ENCODE measurements around the gene MRO.

DNA sequence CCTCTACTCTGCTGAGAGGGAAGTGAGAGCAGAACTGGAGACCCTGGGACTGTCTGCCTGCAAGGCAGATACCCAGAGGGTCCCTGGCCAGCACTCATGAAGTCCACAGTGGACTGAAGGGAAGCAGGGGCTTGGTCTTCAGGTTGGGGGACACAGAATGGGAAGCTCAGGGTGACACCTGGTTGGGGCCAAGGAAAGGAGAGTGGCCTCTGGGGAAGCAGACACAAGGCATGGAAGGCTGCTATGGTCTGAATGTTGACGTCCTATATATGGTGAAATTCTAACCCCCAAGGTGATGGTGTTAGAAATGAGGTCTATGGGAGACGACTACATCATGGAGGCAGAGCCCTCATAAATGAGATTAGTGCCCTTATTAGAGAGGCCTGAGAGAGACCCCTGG, 69.3 kb downstream of the MRO start:
- no peak for TF ChIP-seq POLR2A (IDR thresholded peaks at IDR 0.05)
- TF ChIP-seq, protein P1, sequence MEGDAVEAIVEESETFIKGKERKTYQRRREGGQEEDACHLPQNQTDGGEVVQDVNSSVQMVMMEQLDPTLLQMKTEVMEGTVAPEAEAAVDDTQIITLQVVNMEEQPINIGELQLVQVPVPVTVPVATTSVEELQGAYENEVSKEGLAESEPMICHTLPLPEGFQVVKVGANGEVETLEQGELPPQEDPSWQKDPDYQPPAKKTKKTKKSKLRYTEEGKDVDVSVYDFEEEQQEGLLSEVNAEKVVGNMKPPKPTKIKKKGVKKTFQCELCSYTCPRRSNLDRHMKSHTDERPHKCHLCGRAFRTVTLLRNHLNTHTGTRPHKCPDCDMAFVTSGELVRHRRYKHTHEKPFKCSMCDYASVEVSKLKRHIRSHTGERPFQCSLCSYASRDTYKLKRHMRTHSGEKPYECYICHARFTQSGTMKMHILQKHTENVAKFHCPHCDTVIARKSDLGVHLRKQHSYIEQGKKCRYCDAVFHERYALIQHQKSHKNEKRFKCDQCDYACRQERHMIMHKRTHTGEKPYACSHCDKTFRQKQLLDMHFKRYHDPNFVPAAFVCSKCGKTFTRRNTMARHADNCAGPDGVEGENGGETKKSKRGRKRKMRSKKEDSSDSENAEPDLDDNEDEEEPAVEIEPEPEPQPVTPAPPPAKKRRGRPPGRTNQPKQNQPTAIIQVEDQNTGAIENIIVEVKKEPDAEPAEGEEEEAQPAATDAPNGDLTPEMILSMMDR (IDR thresholded peaks at IDR 0.05): no peak

All from uterus (tissue), 2 donors.